SU-DHL-6 (cell line): ENCODE measurements around the gene EPO.

ENCODE experiments used
- H2AFZ ChIP-seq: fragments of 200-600 bp; sonication (generic); 2 replicates; pipeline ENCODE4 v1.6.1; 2014; ENCODE audit warnings: low read depth, mild to moderate bottlenecking, moderate library complexity, mixed read lengths, antibody characterized with exemption, low read length; ENCODE audit not compliant: severe bottlenecking
- H3F3A ChIP-seq: fragments of 200-600 bp; shearing (Covaris generic); 2 replicates; pipeline ENCODE4 v1.6.0; 2016; ENCODE audit warnings: antibody characterized with exemption, mild to moderate bottlenecking; ENCODE audit not compliant: insufficient read depth
- H3K27ac ChIP-seq: fragments of 200-600 bp; sonication (generic); 2 replicates; pipeline ENCODE4 v1.5.1; 2016; ENCODE audit warnings: low read depth, mild to moderate bottlenecking, low read length, moderate library complexity, mixed read lengths
- H3K27me3 ChIP-seq: fragments of 200-600 bp; sonication (generic), shearing (Covaris generic); 2 replicates; pipeline ENCODE4 v1.6.0; 2014; ENCODE audit warnings: mild to moderate bottlenecking, low read length
- H3K36me3 ChIP-seq: fragments of 200-600 bp; sonication (generic); 2 replicates; pipeline ENCODE4 v1.6.1; 2014; ENCODE audit warnings: mild to moderate bottlenecking, low read length, mixed read lengths
- H3K4me2 ChIP-seq: fragments of 300-600, 200-600 bp; shearing (Covaris generic), sonication (generic); 2 replicates; pipeline ENCODE4 v1.6.0; 2014; ENCODE audit warnings: low read length, low read depth, mild to moderate bottlenecking; ENCODE audit not compliant: poor library complexity, severe bottlenecking
- H3K4me3 ChIP-seq: fragments of 200-600 bp; sonication (generic); 2 replicates; pipeline ENCODE4 v1.5.1; 2014; ENCODE audit warnings: antibody characterized with exemption, low read length, mild to moderate bottlenecking, mixed read lengths; ENCODE audit not compliant: insufficient read depth, poor library complexity, severe bottlenecking
- H3K79me2 ChIP-seq: fragments of 200-600 bp; sonication (generic); 2 replicates; pipeline ENCODE4 v1.6.1; 2014; ENCODE audit warnings: mild to moderate bottlenecking, low read length, moderate library complexity; ENCODE audit not compliant: insufficient read depth
- H3K9ac ChIP-seq: fragments of 200-600 bp; sonication (generic); 2 replicates; pipeline ENCODE4 v1.7.0; 2014; ENCODE audit warnings: mild to moderate bottlenecking, low read length
- H3K9me2 ChIP-seq: fragments of 200-600 bp; sonication (generic); replicated peaks from 2 replicates; pipeline ENCODE4 v1.6.1; 2014; ENCODE audit warnings: low read length; ENCODE audit not compliant: insufficient read depth
- H3K9me3 ChIP-seq: fragments of 200-600 bp; sonication (generic); 2 replicates; pipeline ENCODE4 v1.6.1; 2014; ENCODE audit warnings: low read length, mixed read lengths; ENCODE audit not compliant: insufficient read depth
- H4K20me1 ChIP-seq: fragments of 200-600 bp; sonication (generic); 2 replicates; pipeline ENCODE4 v1.6.1; 2014; ENCODE audit warnings: low read depth, mild to moderate bottlenecking, antibody characterized with exemption, low read length, moderate library complexity, mixed read lengths
- CTCF ChIP-seq: fragments of 200-600 bp; sonication (generic); IDR thresholded peaks from one replicate; pipeline ENCODE4 v1.5.1; 2017; ENCODE audit warnings: antibody characterized with exemption, mild to moderate bottlenecking, low read length, moderate library complexity; ENCODE audit not compliant: insufficient read depth, poor library complexity, severe bottlenecking
- EZH2phosphoT487 ChIP-seq: fragments of 200-600 bp; sonication (generic), shearing (Covaris generic); conservative IDR thresholded peaks from 2 replicates; pipeline ENCODE4 v1.6.1; 2018; ENCODE audit warnings: mild to moderate bottlenecking, antibody characterized with exemption, low read length, moderate library complexity, mixed read lengths

EPO gene

GRCh38 chr7:100730136-100730800 is 10.0 kb downstream of the EPO start:
- Histone ChIP-seq H3K9ac (no peak overlapping the region), H3K9me2 (no peaks in the 10 kb centered on the region), H3K9me3 (no peaks in the 10 kb centered on the region), H3K4me3 (no peak overlapping the region), H3K27me3 (no peaks in the 10 kb centered on the region), H3K4me2 (no peak overlapping the region), H3K27ac (no peak overlapping the region), H2AFZ (no peak overlapping the region), H4K20me1 (no peaks in the 10 kb centered on the region), H3F3A (no peaks in the 10 kb centered on the region), H3K36me3 (no peaks in the 10 kb centered on the region), H3K79me2 (no peaks in the 10 kb centered on the region)
- no peak for TF ChIP-seq EZH2phosphoT487
- TF ChIP-seq CTCF = no peak

DNA sequence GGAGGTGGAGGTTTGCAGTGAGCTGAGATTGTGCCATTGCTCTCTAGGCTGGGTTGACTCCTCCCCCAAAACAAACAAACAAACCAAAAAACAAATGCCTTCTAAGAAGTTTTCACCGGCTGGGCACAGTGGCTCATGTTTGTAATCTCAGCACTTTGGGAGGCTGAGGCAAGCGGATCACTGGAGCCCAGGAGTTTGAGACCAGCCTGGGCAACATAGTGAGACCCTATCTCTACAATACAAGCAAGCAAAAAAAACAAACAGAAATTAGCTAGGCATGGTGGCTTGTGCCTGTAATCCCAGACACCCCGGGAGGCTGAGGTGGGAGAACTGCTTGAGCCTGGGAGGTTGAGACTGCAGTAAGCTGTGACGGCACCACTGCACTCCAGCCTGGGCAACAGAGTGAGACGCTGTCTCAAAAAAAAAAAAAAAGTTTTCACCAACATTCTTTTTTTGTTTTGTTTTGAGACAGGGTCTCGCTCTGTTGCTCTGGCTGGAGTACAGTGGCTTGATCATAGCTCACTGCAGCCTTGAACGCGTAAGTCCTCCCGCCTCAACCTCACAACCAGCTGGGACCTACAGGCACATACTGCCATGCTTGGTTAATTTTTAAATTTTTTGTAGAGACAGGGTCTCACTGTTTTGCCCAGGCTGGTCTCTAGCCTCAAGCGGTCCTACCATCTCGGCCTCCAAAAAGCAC is 11.8 kb downstream of the EPO start:
- H3K36me3 ChIP-seq = no peaks in the 10 kb centered on the region
- no peaks in the 10 kb centered on the region for H4K20me1 ChIP-seq
- H3K27ac ChIP-seq = no peak overlapping the region
- no peaks in the 10 kb centered on the region for H3K9me3 ChIP-seq
- no peak overlapping the region for H2AFZ ChIP-seq
- H3K4me2 ChIP-seq = no peak overlapping the region
- H3K9ac ChIP-seq = no peak overlapping the region
- TF ChIP-seq EZH2phosphoT487 (no peak), CTCF (no peak)
- H3K79me2 ChIP-seq = no peaks in the 10 kb centered on the region
- H3F3A ChIP-seq = no peaks in the 10 kb centered on the region
- H3K4me3 ChIP-seq = no peak overlapping the region
- no peaks in the 10 kb centered on the region for H3K9me2 ChIP-seq
- no peaks in the 10 kb centered on the region for H3K27me3 ChIP-seq

GRCh38 chr7:100735730-100736129 is 15.5 kb downstream of the EPO start:
- TF ChIP-seq CTCF = no peak
- no peak for TF ChIP-seq EZH2phosphoT487
- no peaks in the 10 kb centered on the region for H3K27me3 ChIP-seq

More at GRCh38 chr7:100735730-100736129, 15.5 kb downstream of the EPO start:
- Histone ChIP-seq H3K36me3 (no peaks in the 10 kb centered on the region), H3K4me2 (no peak overlapping the region), H3K27ac (no peak overlapping the region), H3K79me2 (no peaks in the 10 kb centered on the region), H3K4me3 (no peak overlapping the region), H3K9me3 (no peaks in the 10 kb centered on the region), H4K20me1 (no peaks in the 10 kb centered on the region), H3F3A (no peaks in the 10 kb centered on the region), H3K9me2 (no peaks in the 10 kb centered on the region), H3K9ac (no peak overlapping the region), H2AFZ (no peak overlapping the region)
